ENCODE measurements around the gene ST7L.

ST7L gene

GRCh38 chr1:112634367-112634766 lies 15.4 kb upstream of the ST7L start:
- no peak for TF ChIP-seq CTCF (IDR thresholded peaks at IDR 0.05; ENCODE audit: low read depth, low read length, missing control alignments)
- DNase-seq = no peak
- Histone ChIP-seq H3K36me3 (replicated peaks) (no peaks in the 10 kb centered on the region), H3K27ac (no peak overlapping the region), H3K4me3 (ENCODE audit: low read depth, low read length) (no peak overlapping the region), H3K27me3 (replicated peaks) (no peaks in the 10 kb centered on the region)
- in situ Hi-C loops (cut with HindIII; ENCODE audit: low pct_ligation_motif_present, low sequenced_read_pairs) = no loop called here

DNA sequence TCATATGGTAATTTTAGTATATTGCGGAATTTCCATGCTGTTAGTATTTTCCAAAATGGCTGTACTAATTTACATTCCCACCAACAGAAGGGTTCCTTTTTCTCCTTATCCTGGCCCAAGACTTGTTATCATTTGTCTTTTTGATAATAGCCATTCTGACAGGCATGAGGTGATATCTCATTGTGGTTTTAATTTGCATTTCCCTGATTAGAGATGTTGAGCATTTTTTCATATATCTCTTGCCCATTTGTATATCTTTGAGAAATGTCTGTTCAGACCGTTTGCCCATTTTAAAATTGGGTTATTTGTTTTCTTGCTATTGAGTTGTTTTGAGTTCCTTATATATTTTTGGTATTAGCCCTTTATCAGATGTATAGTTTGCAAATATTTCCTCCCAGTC lies 14.7 kb upstream of the ST7L start:
- in situ Hi-C loops (cut with HindIII; ENCODE audit: low pct_ligation_motif_present, low sequenced_read_pairs) = no loop called here
- DNase-seq = no peak
- Histone ChIP-seq H3K36me3 (replicated peaks) (no peaks in the 10 kb centered on the region), H3K27ac (no peak overlapping the region), H3K27me3 (replicated peaks) (no peaks in the 10 kb centered on the region), H3K4me3 (ENCODE audit: low read depth, low read length) (no peak overlapping the region)
- no peak for TF ChIP-seq CTCF (IDR thresholded peaks at IDR 0.05; ENCODE audit: low read depth, low read length, missing control alignments)

DNA sequence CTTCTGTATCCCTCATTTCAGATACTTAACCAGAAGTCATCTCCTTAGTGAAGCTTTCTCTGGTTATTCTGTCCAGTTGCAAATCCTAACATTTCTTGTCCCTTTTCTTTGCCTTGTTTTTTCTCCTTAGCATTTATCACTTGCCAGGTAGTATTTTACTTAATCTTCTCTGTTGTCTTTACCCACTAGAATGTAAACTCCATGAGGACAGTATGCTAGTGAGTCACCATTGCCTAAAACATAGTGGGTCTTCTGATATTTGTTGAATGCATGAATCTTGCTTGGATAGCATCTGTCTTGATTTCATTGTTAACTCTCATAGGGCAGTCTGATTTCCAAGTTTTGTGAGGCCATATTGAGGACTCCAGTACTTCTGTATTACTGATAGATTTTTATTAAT lies 10.3 kb upstream of the ST7L start:
- DNase-seq = no peak
- Histone ChIP-seq H3K27me3 (replicated peaks) (no peaks in the 10 kb centered on the region), H3K4me3 (ENCODE audit: low read depth, low read length) (no peak overlapping the region), H3K36me3 (replicated peaks) (peaks cover 6% of the 10 kb centered on the region), H3K27ac (no peak overlapping the region)
- in situ Hi-C loops (cut with HindIII; ENCODE audit: low pct_ligation_motif_present, low sequenced_read_pairs) = no loop called here
- TF ChIP-seq CTCF (IDR thresholded peaks at IDR 0.05; ENCODE audit: low read depth, low read length, missing control alignments) = no peak

DNA sequence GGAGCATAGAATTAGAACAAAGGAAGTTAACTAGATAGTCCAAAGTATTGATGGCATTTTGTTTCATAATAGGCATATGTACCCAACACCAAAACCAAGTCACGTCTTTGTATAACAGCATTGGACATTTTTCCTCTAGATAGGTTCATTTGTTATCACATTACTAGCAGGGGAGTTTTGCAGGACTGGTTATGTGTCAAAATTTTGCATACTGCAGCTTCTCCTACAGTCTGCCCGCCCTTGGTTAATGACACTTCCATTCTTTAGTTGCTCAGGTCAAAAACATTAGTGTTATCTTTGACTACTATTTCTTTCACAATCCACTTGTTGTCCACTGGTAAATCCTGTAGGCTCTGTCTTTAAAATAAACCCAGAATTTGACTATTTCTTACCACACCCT lies 9.6 kb upstream of the ST7L start:
- peaks cover 6% of the 10 kb centered on the region for H3K36me3 ChIP-seq (replicated peaks)
- H3K27me3 ChIP-seq (replicated peaks) = no peaks in the 10 kb centered on the region
- no peak overlapping the region for H3K27ac ChIP-seq
- H3K4me3 ChIP-seq (ENCODE audit: low read depth, low read length) = no peak overlapping the region
- in situ Hi-C loops (cut with HindIII; ENCODE audit: low pct_ligation_motif_present, low sequenced_read_pairs) = no loop called here
- no peak for TF ChIP-seq CTCF (IDR thresholded peaks at IDR 0.05; ENCODE audit: low read depth, low read length, missing control alignments)
- no peak for DNase-seq

- H3K27ac ChIP-seq = no peak overlapping the region
- in situ Hi-C loops (cut with HindIII; ENCODE audit: low pct_ligation_motif_present, low sequenced_read_pairs) = no loop called here
- no peak for TF ChIP-seq CTCF (IDR thresholded peaks at IDR 0.05; ENCODE audit: low read depth, low read length, missing control alignments)
Observed at GRCh38 chr1:112626887-112627286, 7.9 kb upstream of the ST7L start.

GRCh38 chr1:112626193-112626592 lies 7.3 kb upstream of the ST7L start:
- DNase-seq = no peak
- peaks cover 6% of the 10 kb centered on the region for H3K36me3 ChIP-seq (replicated peaks)
- no peak overlapping the region for H3K27ac ChIP-seq
- in situ Hi-C loops (cut with HindIII; ENCODE audit: low pct_ligation_motif_present, low sequenced_read_pairs) = no loop called here
- TF ChIP-seq CTCF (IDR thresholded peaks at IDR 0.05; ENCODE audit: low read depth, low read length, missing control alignments) = no peak
- H3K4me3 ChIP-seq (ENCODE audit: low read depth, low read length) = no peak overlapping the region
- no peaks in the 10 kb centered on the region for H3K27me3 ChIP-seq (replicated peaks)

More at GRCh38 chr1:112626887-112627286, 7.9 kb upstream of the ST7L start:
- no peak for DNase-seq
- H3K4me3 ChIP-seq (ENCODE audit: low read depth, low read length) = no peak overlapping the region
- H3K27me3 ChIP-seq (replicated peaks) = no peaks in the 10 kb centered on the region
- peaks cover 6% of the 10 kb centered on the region for H3K36me3 ChIP-seq (replicated peaks)
